ENCODE measurements around the gene SPG7. TPM values are rescaled to one million over a fixed set of nuclear protein-coding genes. Genes with fewer than 3 reads are reported as not detected.

The SPG7 gene
- polyA plus RNA-seq, 1 donor from 2014 or later: 216 TPM

GRCh38 chr16:89601906-89602272, 93.7 kb downstream of the SPG7 start:
- H3K4me2 ChIP-seq (ENCODE audit: low read length): no peak overlapping the region
- H3K36me3 ChIP-seq (ENCODE audit: insufficient read depth, low read length): no peaks in the 10 kb centered on the region
- no peaks in the 10 kb centered on the region for H3K79me2 ChIP-seq (replicated peaks; ENCODE audit: insufficient read depth, low read length)
- peak overlapping the region; percentile 31 for H3K9ac ChIP-seq (ENCODE audit: low read length)
- peak overlapping the region; percentile 18 for H3K4me3 ChIP-seq (ENCODE audit: low read length)
- no peaks in the 10 kb centered on the region for H3K9me2 ChIP-seq (ENCODE audit: insufficient read depth, low read length)
- peak overlapping the region; percentile 47 for H3K27ac ChIP-seq (ENCODE audit: low read length)
- H2AFZ ChIP-seq (ENCODE audit: low read depth, low read length): no peak overlapping the region
- H3K9me3 ChIP-seq (ENCODE audit: low read length): no peaks in the 10 kb centered on the region
- H3K27me3 ChIP-seq (ENCODE audit: insufficient read depth, low read depth, low read length): no peaks in the 10 kb centered on the region
- no peaks in the 10 kb centered on the region for H3F3A ChIP-seq (ENCODE audit: insufficient read depth, low read length, poor library complexity, severe bottlenecking)
- no peaks in the 10 kb centered on the region for H4K20me1 ChIP-seq (ENCODE audit: insufficient read depth)
- no peak for TF ChIP-seq EP300 (conservative IDR thresholded peaks at IDR 0.05; ENCODE audit: poor library complexity, severe bottlenecking)
- TF ChIP-seq POLR2AphosphoS5 (IDR thresholded peaks at IDR 0.05): no peak
- no peak for TF ChIP-seq TAF1 (IDR thresholded peaks at IDR 0.05; ENCODE audit: low read depth)
- TF ChIP-seq SMC3 (conservative IDR thresholded peaks at IDR 0.05; ENCODE audit: poor library complexity): no peak
- no peak for TF ChIP-seq RAD21 (conservative IDR thresholded peaks at IDR 0.05)
- no peak for TF ChIP-seq CTCF (IDR thresholded peaks at IDR 0.05; ENCODE audit: poor library complexity, severe bottlenecking)
- no peak for TF ChIP-seq EZH2 (IDR thresholded peaks at IDR 0.05; ENCODE audit: borderline replicate concordance, insufficient read depth, low read length, poor library complexity, severe bottlenecking)
- no peak for TF ChIP-seq REST (IDR thresholded peaks at IDR 0.05; ENCODE audit: borderline replicate concordance)
- no peak for TF ChIP-seq MXI1 (conservative IDR thresholded peaks at IDR 0.05; ENCODE audit: poor library complexity, severe bottlenecking)

GRCh38 chr16:89602273-89602951, 94.2 kb downstream of the SPG7 start:
- no peaks in the 10 kb centered on the region for H3K9me3 ChIP-seq (ENCODE audit: low read length)
- no peak overlapping the region for H2AFZ ChIP-seq (ENCODE audit: low read depth, low read length)
- no peaks in the 10 kb centered on the region for H3K27me3 ChIP-seq (ENCODE audit: insufficient read depth, low read depth, low read length)
- peak overlapping the region; percentile 47 for H3K27ac ChIP-seq (ENCODE audit: low read length)
- peak overlapping the region; percentile 18 for H3K4me3 ChIP-seq (ENCODE audit: low read length)
- H3K79me2 ChIP-seq (replicated peaks; ENCODE audit: insufficient read depth, low read length): no peaks in the 10 kb centered on the region
- H3F3A ChIP-seq (ENCODE audit: insufficient read depth, low read length, poor library complexity, severe bottlenecking): no peaks in the 10 kb centered on the region
- H3K9me2 ChIP-seq (ENCODE audit: insufficient read depth, low read length): no peaks in the 10 kb centered on the region
- H4K20me1 ChIP-seq (ENCODE audit: insufficient read depth): no peaks in the 10 kb centered on the region
- H3K36me3 ChIP-seq (ENCODE audit: insufficient read depth, low read length): no peaks in the 10 kb centered on the region
- H3K9ac ChIP-seq (ENCODE audit: low read length): peak overlapping the region; percentile 31
- H3K4me2 ChIP-seq (ENCODE audit: low read length): no peak overlapping the region
- TF ChIP-seq RAD21 (conservative IDR thresholded peaks at IDR 0.05): no peak
- TF ChIP-seq TAF1 (IDR thresholded peaks at IDR 0.05; ENCODE audit: low read depth): no peak

All from neural cell (in vitro differentiated cells).